Measurements from ENCODE around the gene CMTM1. TPM values are rescaled to one million over a fixed set of nuclear protein-coding genes. Genes with fewer than 3 reads are reported as not detected.

Gene CMTM1
- total RNA-seq, 4 donors from 2014 or later, result 2.0 to 5.1 (median 2.1) TPM; not detected in 1

- Histone ChIP-seq H3K9me3 (no peaks in the 10 kb centered on the region), H3K4me3 (no peak overlapping the region), H3K4me1 (peaks cover 0 to 64% (median 50%) of the 10 kb centered on the region in 4 donors), H3K27me3 (no peaks in the 10 kb centered on the region), H3K36me3 (peaks cover 0 to 37% (median under 1%) of the 10 kb centered on the region in 3 donors), H3K27ac (peak overlapping the region; percentile 13 to 99 (median 69))
- TF ChIP-seq EP300 (IDR thresholded peaks at IDR 0.05), result no peak
- TF ChIP-seq POLR2A (IDR thresholded peaks at IDR 0.05), result no peak
- TF ChIP-seq CTCF (IDR thresholded peaks at IDR 0.05), result no peak
- no peak for DNase-seq (ENCODE audit: low spot score in 2 of 2)
- 75 to 80% methylated on average over 10 to 11 of the region's 11 CpGs for WGBS, 2 donors
Observed at GRCh38 chr16:66522816-66523590, 43.2 kb upstream of the CMTM1 start.

- 67 to 72% methylated on average over 9 of the region's 9 CpGs for WGBS, 2 donors
- peaks cover 0 to 46% (median 5%) of the 10 kb centered on the region in 3 donors for H3K36me3 ChIP-seq
- peaks cover 0 to 55% (median 42%) of the 10 kb centered on the region in 4 donors for H3K4me1 ChIP-seq
Observed at GRCh38 chr16:66523861-66524354, 42.3 kb upstream of the CMTM1 start.

GRCh38 chr16:66524601-66525164 lies 41.6 kb upstream of the CMTM1 start:
- Histone ChIP-seq H3K9me3 (no peaks in the 10 kb centered on the region), H3K27me3 (no peaks in the 10 kb centered on the region), H3K4me3 (no peak overlapping the region), H3K27ac (peak overlapping the region in 3 of 4 donors; percentile 63 to 99 (median 75)), H3K4me1 (peaks cover 0 to 51% (median 37%) of the 10 kb centered on the region in 4 donors), H3K36me3 (peaks cover 0 to 54% (median 5%) of the 10 kb centered on the region in 3 donors)
- no peak for TF ChIP-seq POLR2A (IDR thresholded peaks at IDR 0.05)
- TF ChIP-seq EP300 (IDR thresholded peaks at IDR 0.05), result peak in 1 of 2 donors; percentile 65
- WGBS, 2 donors, result 69 to 77% methylated on average over 6 of the region's 6 CpGs
- DNase-seq (ENCODE audit: low spot score in 2 of 2), result no peak

More at GRCh38 chr16:66523861-66524354, 42.3 kb upstream of the CMTM1 start:
- TF ChIP-seq POLR2A (IDR thresholded peaks at IDR 0.05), result no peak
- TF ChIP-seq CTCF (IDR thresholded peaks at IDR 0.05), result no peak
- peak in 1 of 2 donors; percentile 59 for TF ChIP-seq EP300 (IDR thresholded peaks at IDR 0.05)
- no peak for DNase-seq (ENCODE audit: low spot score in 2 of 2)
- Histone ChIP-seq H3K9me3 (no peaks in the 10 kb centered on the region), H3K27ac (peak overlapping the region in 3 of 4 donors; percentile 63 to 99 (median 75)), H3K27me3 (no peaks in the 10 kb centered on the region), H3K4me3 (no peak overlapping the region)

- TF ChIP-seq POLR2A (IDR thresholded peaks at IDR 0.05) (no peak), EP300 (IDR thresholded peaks at IDR 0.05) (no peak), CTCF (IDR thresholded peaks at IDR 0.05) (no peak)
- DNase-seq (ENCODE audit: low spot score in 2 of 2), result no peak
- Histone ChIP-seq H3K4me3 (no peak overlapping the region), H3K9me3 (no peaks in the 10 kb centered on the region), H3K36me3 (peaks cover 0 to 63% (median 5%) of the 10 kb centered on the region in 3 donors), H3K27ac (peak overlapping the region in 3 of 4 donors; percentile 63 to 99 (median 75)), H3K27me3 (no peaks in the 10 kb centered on the region), H3K4me1 (peaks cover 0 to 46% (median 30%) of the 10 kb centered on the region in 4 donors)
- 81 to 86% methylated on average over 9 of the region's 9 CpGs for WGBS, 2 donors
Observed at GRCh38 chr16:66525396-66526180, 40.7 kb upstream of the CMTM1 start.

GRCh38 chr16:66528294-66528693 lies 37.9 kb upstream of the CMTM1 start:
- peaks cover 0 to 21% (median 6%) of the 10 kb centered on the region in 4 donors for H3K4me1 ChIP-seq
- H3K36me3 ChIP-seq, result peaks cover 0 to 89% (median 5%) of the 10 kb centered on the region in 3 donors
- H3K27me3 ChIP-seq, result no peaks in the 10 kb centered on the region
- WGBS, 2 donors, result 93 to 94% methylated on average over 5 of the region's 5 CpGs
- H3K9me3 ChIP-seq, result no peaks in the 10 kb centered on the region
- DNase-seq (ENCODE audit: low spot score in 2 of 2), result no peak
- H3K4me3 ChIP-seq, result no peak overlapping the region
- TF ChIP-seq EP300 (IDR thresholded peaks at IDR 0.05) (no peak), POLR2A (IDR thresholded peaks at IDR 0.05) (no peak), CTCF (IDR thresholded peaks at IDR 0.05) (no peak)
- H3K27ac ChIP-seq, result no peak overlapping the region
